C4-2B (cell line): Measurements from ENCODE around the gene FGD6.
"Not testable (repeated sequence)": the region's sequence is repeated elsewhere in the genome, so short reads cannot be mapped to it uniquely, and the experiment has no call there.

Source experiments
- H3K27ac ChIP-seq: fragments of 450-650 bp; 2 replicates; pipeline ENCODE4 v1.5.1; 2017
- CTCF ChIP-seq: fragments of 450-650 bp; conservative IDR thresholded peaks from 2 replicates; pipeline ENCODE4 v1.5.1; 2017; ENCODE audit warnings: mild to moderate bottlenecking
- ZFX ChIP-seq: fragments of 450-650 bp; IDR thresholded peaks from 2 replicates; pipeline ENCODE4 v1.6.1; 2017

Gene FGD6

DNA sequence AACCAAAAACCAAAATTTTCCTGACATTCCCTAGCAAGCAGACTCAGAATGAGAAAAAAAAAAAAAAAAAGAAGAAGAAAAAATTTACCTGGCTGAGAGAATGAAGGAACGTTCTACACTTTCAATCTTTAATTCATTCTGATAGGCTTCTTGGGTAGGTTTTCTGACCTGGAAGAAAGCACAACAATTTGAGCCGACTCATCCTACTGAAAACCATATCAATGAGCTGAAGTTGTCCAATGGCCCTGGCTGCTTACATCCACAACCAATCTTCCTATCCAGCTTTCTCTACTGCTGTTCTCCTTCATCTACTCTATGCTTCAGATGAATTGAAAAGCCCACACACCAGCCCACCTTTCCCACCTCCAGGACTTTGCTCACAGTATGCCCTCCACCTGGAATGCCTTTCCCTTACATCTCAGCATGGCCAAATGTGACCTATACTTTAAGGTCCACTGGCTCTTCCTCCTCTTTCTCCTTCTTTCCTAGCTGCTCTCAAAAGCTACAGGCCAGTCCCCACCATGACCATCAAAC, 112.3 kb downstream of the FGD6 start:
- TF ChIP-seq ZFX (no peak), CTCF (no peak)
- H3K27ac ChIP-seq, result no peak overlapping the region

DNA sequence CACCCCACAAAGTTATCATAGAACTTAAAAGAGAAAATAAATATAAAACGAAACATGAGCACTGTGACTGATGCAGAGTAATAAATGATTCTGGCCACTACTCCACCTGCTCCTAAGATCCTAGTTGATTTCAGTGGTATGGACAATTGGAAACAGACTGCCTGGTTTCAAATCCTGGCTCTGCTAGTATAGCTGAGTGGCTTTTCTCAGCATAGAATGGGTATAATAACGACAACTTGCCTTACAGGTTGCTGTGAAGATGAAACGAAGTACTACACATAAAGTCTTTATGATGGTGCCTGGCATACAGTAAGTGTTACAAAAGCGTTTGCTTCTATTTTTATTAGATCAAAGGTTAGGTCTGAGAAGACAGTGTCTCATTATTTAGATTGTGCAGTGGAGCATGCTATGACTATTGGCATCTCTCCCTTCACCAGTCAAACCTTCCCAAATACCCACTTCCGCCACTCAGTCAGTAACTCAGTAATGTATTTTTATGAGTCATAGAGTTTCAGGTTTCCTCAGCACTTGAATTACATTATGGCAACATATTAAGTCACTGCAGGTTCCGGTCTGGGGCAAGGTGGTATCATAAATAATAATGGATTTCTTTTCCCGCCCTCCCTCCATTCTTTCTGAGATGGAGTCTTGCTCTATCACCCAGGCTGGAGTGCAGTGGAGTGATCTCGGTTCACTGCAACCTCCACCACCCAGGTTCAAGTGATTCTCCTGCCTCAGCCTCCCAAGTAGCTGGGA, 114.2 kb downstream of the FGD6 start:
- no peak for TF ChIP-seq CTCF
- peak overlapping the region; percentile 49 for H3K27ac ChIP-seq

DNA sequence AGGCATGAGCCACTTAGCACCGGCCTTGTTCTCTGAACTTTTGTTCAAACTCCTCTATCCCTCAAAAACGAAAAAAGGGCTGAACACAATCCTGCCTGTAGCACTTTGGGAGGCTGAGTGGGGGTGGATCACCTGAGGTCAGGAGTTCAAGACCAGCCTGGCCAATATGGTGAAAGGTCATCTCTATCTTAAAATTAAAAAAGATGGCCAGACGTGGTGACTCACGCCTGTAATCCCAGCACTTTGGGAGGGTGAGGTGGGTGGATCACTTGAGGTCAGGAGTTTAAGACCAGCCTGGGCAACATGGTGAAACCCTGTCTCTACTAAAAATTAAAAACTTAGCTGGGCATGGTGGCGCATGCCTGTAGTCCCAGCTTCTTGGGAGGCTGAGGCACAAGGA, 115.3 kb downstream of the FGD6 start:
- not testable (repeated sequence) for H3K27ac ChIP-seq

- TF ChIP-seq ZFX, result no peak
- TF ChIP-seq CTCF, result no peak
- no peak overlapping the region for H3K27ac ChIP-seq
Observed at GRCh38 chr12:95100264-95101190, 116.7 kb downstream of the FGD6 start.

DNA sequence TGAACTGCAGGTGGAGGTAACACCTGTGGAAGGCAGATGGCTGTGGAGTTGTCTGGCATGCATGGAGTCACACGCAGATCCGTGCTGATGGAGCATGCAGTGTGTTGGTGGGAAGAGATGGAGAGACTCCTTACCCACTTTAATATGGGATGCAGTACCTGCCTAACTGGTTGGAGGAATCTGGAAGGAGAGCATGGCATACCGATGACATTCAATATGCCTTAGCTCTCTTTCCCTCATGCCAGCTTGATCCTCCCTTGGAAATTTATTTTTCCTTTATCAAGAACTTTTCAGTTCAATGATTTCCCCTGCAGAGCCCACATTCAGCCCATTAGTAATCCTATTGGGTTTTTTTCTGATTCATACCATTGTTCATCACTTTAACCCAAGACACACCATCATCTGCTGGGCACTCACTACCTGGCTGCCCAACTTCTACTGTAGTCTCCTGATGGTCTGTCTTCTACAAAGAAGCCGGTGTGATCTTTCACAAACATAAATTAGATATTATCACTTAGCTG, 117.9 kb downstream of the FGD6 start:
- TF ChIP-seq CTCF (no peak), ZFX (no peak)
- no peak overlapping the region for H3K27ac ChIP-seq

- TF ChIP-seq ZFX, result no peak
- no peak for TF ChIP-seq CTCF
- H3K27ac ChIP-seq, result no peak overlapping the region
Observed at GRCh38 chr12:95096852-95097251, 120.4 kb downstream of the FGD6 start.

DNA sequence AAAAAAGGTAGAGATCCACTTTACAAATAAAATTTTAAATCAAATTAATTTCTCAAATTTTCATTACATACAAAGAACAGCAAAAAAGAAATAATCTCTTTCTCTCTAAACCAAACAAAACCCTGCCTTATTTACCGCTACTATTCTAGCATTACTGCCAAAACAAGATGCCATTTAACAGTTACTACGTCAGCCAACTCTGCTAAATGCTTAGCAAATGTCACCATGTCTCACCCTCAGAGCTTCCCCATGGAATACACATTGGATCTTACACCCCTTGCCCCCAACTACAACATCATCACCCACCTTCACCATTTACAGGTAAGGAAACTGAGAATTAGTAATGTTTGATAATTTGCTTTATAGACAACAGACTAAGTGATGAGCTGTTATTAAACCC, 120.9 kb downstream of the FGD6 start:
- H3K27ac ChIP-seq, result no peak overlapping the region
- TF ChIP-seq ZFX (no peak), CTCF (no peak)

DNA sequence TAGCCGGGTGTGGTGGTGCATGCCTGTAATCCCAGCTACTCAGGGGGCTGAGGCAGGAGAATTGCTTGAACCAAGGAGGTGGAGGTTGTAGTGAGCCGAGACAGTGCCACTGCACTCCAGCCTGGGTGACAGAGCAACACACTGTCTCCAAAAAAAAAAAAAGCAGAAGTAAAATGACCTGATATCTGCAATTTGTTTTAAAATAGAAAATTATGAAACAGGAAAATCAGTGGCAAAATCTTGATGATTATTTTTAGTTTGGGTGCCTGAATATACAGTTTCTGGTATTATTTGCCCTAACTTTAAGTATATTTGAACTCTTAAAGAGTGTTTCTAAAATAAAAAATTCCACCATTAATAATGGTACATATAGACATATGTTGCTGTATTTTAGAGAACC, 121.4 kb downstream of the FGD6 start:
- H3K27ac ChIP-seq, result not testable (repeated sequence)
